Hepatocyte (in vitro differentiated cells): ENCODE measurements around the gene STAMBP. TPM values are rescaled to one million over a fixed set of nuclear protein-coding genes. Genes with fewer than 3 reads are reported as not detected.
A peak's percentile ranks its signal among the peaks of the same experiment; 100 is the strongest.

Experiments
- DNase-seq: peaks from one replicate; pipeline ENCODE4 v3.0.0-alpha.2; 2016; ENCODE audit warnings: low spot score
- H2AFZ ChIP-seq: fragments of 200-600 bp; sonication (generic); 2 replicates; pipeline ENCODE4 v1.6.0; 2016; ENCODE audit warnings: antibody characterized with exemption, mild to moderate bottlenecking
- H3K27ac ChIP-seq: fragments of 200-600 bp; sonication (generic); 2 replicates; pipeline ENCODE4 v1.5.1; 2016; ENCODE audit warnings: mild to moderate bottlenecking
- H3K27me3 ChIP-seq: fragments of 200-600 bp; sonication (generic); 2 replicates; pipeline ENCODE4 v1.6.1; 2016
- H3K36me3 ChIP-seq: fragments of 200-600 bp; sonication (generic); replicated peaks from 2 replicates; pipeline ENCODE4 v1.5.1; 2016; ENCODE audit warnings: low read depth; ENCODE audit not compliant: insufficient read depth
- H3K4me1 ChIP-seq: fragments of 200-600 bp; sonication (generic); 2 replicates; pipeline ENCODE4 v1.5.1; 2016; ENCODE audit warnings: mild to moderate bottlenecking, moderate library complexity; ENCODE audit not compliant: insufficient read depth
- H3K4me2 ChIP-seq: fragments of 200-600 bp; sonication (generic); 2 replicates; pipeline ENCODE4 v1.6.0; 2016
- H3K4me3 ChIP-seq: fragments of 200-600 bp; sonication (generic); 2 replicates; pipeline ENCODE4 v1.5.1; 2016; ENCODE audit warnings: mild to moderate bottlenecking
- H3K79me2 ChIP-seq: fragments of 200-600 bp; sonication (generic); 2 replicates; pipeline ENCODE4 v1.6.0; 2017; ENCODE audit warnings: mild to moderate bottlenecking
- H3K9me2 ChIP-seq: fragments of 200-600 bp; sonication (generic); replicated peaks from 2 replicates; pipeline ENCODE4 v1.6.0; 2017; ENCODE audit warnings: mild to moderate bottlenecking; ENCODE audit not compliant: insufficient read depth
- H3K9me3 ChIP-seq: fragments of 200-600 bp; sonication (generic); 2 replicates; pipeline ENCODE4 v1.5.1; 2016; ENCODE audit warnings: low read depth, mild to moderate bottlenecking
- H4K20me1 ChIP-seq: fragments of 200-600 bp; sonication (generic); 2 replicates; pipeline ENCODE4 v1.6.0; 2016; ENCODE audit warnings: mild to moderate bottlenecking; ENCODE audit not compliant: insufficient read depth, poor library complexity, severe bottlenecking
- EZH2 ChIP-seq: fragments of 200-600 bp; sonication (generic); IDR thresholded peaks from 2 replicates; pipeline ENCODE4 v1.6.1; 2016; ENCODE audit warnings: antibody characterized with exemption, mild to moderate bottlenecking, borderline replicate concordance
- EZH2phosphoT487 ChIP-seq: fragments of 200-600 bp; sonication (generic); IDR thresholded peaks from one replicate; pipeline ENCODE4 v1.6.1; 2018; ENCODE audit warnings: antibody characterized with exemption, mild to moderate bottlenecking, low read depth, moderate library complexity; ENCODE audit not compliant: unreplicated experiment, severe bottlenecking
- WGBS: methylation state at CpG from one replicate; pipeline ENCODE4 v1.1.6; 2016; ENCODE audit warnings: low lambda C conversion rate; ENCODE audit errors: missing lambda C conversion rate; 5-methylcytosine and 5-hydroxymethylcytosine counted together
- polyA plus RNA-seq: library from polyadenylated mRNA; unstranded; fragments of >200 nt; fragmentation: Nextera tagmentation; extraction: Ambion mirVana; gene quantifications from 2 replicates; pipeline ENCODE4 v1.2.1, GENCODE V29; 2016
- total RNA-seq: library from RNA; depleted of rRNA; stranded (reverse); fragments of >200 nt; gene quantifications from 2 replicates; pipeline ENCODE4 v1.2.3, GENCODE V29; 2014
- TF ChIP-seq, protein P1 (sequence below): fragments of 200-600 bp; sonication (generic); IDR thresholded peaks from 2 replicates; pipeline ENCODE4 v1.5.1; 2016; ENCODE audit warnings: antibody characterized with exemption, mild to moderate bottlenecking; ENCODE audit not compliant: poor library complexity

The STAMBP gene
- total and polyA plus RNA-seq, 2 experiments from 2014 or later, result 34.3 to 43.0 TPM

DNA sequence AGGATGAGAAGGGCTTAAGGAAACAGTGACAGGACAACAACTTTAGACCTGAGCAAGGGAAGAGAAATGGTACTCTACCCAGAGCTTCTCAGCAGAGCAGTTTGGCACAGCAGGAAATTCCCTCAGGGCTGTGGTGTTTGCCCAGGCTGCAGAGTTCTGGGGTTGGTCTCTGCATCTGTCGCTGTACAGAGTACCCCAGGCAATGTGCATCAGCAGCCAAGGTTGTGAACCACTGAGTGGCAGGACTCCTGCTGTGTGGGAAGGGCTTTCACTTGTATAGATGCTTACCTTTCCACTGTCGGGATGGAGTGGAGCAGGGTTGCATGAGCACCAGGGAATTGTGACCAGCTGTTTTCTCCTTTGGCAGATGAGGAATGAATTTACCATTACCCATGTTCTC, 21.2 kb downstream of the STAMBP start:
- Histone ChIP-seq H3K36me3 (no peaks in the 10 kb centered on the region), H3K27me3 (no peaks in the 10 kb centered on the region), H3K79me2 (no peaks in the 10 kb centered on the region), H3K27ac (no peak overlapping the region), H3K9me2 (no peaks in the 10 kb centered on the region), H3K9me3 (no peaks in the 10 kb centered on the region), H3K4me1 (no peaks in the 10 kb centered on the region), H4K20me1 (no peaks in the 10 kb centered on the region), H3K4me3 (no peak overlapping the region), H2AFZ (no peak overlapping the region), H3K4me2 (no peak overlapping the region)
- no peak for TF ChIP-seq EZH2
- TF ChIP-seq EZH2phosphoT487, result no peak
- TF ChIP-seq, protein P1, sequence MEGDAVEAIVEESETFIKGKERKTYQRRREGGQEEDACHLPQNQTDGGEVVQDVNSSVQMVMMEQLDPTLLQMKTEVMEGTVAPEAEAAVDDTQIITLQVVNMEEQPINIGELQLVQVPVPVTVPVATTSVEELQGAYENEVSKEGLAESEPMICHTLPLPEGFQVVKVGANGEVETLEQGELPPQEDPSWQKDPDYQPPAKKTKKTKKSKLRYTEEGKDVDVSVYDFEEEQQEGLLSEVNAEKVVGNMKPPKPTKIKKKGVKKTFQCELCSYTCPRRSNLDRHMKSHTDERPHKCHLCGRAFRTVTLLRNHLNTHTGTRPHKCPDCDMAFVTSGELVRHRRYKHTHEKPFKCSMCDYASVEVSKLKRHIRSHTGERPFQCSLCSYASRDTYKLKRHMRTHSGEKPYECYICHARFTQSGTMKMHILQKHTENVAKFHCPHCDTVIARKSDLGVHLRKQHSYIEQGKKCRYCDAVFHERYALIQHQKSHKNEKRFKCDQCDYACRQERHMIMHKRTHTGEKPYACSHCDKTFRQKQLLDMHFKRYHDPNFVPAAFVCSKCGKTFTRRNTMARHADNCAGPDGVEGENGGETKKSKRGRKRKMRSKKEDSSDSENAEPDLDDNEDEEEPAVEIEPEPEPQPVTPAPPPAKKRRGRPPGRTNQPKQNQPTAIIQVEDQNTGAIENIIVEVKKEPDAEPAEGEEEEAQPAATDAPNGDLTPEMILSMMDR, result no peak
- DNase-seq, result no peak
- WGBS, result 93% methylated on average over 2 of the region's 2 CpGs

DNA sequence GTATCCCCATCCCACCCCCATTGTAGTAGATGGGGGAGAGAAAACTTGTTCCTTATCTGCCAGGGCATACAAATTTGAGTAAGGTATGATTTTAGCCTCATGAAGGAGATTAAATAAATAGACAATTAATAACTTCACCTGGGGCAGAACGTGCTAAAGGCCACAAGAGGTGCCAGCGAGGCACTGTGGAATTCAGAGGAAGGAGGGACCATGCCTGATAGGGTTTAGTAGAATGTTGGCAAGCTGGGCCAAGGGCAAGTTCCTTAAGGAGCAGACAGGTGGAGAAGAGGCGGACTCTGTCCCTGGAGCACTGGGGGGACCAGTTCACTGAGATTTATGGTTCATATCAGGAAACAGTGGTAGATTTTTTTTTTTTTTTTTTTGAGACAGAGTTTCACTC, 22.5 kb downstream of the STAMBP start:
- Histone ChIP-seq H3K4me3 (no peak overlapping the region), H3K4me1 (no peaks in the 10 kb centered on the region), H2AFZ (no peak overlapping the region), H3K4me2 (no peak overlapping the region), H3K27ac (no peak overlapping the region), H4K20me1 (no peaks in the 10 kb centered on the region), H3K27me3 (no peaks in the 10 kb centered on the region), H3K9me2 (no peaks in the 10 kb centered on the region), H3K9me3 (no peaks in the 10 kb centered on the region), H3K36me3 (no peaks in the 10 kb centered on the region), H3K79me2 (no peaks in the 10 kb centered on the region)
- WGBS, result 84% methylated on average over 3 of the region's 3 CpGs
- no peak for TF ChIP-seq EZH2
- TF ChIP-seq EZH2phosphoT487, result no peak
- TF ChIP-seq, protein P1, result peak; percentile 13
- no peak for DNase-seq

DNA sequence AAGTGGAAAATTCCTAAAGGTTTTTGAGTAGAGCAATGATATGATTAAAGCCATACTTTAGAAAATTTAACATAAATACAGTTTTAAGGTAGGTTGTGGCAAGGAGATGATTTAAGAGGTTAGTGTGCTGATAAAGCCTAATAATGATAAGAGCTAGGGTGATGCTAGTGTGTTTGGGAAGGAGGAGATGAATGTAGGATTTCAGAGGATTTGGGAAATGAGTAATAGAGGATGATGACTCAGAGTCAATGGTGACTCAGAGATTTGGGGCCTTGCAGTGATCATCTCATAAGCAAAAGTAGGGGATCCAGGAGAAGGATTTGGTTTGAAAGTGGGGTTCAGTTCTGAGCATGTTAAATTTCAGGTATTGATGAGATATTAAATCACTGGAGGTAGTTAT, 23.3 kb downstream of the STAMBP start:
- no peaks in the 10 kb centered on the region for H3K9me3 ChIP-seq
- no peaks in the 10 kb centered on the region for H4K20me1 ChIP-seq
- no peaks in the 10 kb centered on the region for H3K79me2 ChIP-seq
- H2AFZ ChIP-seq, result no peak overlapping the region
- no peak overlapping the region for H3K4me2 ChIP-seq
- no peak overlapping the region for H3K4me3 ChIP-seq
- H3K4me1 ChIP-seq, result no peaks in the 10 kb centered on the region
- H3K36me3 ChIP-seq, result no peaks in the 10 kb centered on the region
- no peaks in the 10 kb centered on the region for H3K27me3 ChIP-seq
- TF ChIP-seq EZH2, result no peak
- no peak for TF ChIP-seq EZH2phosphoT487
- TF ChIP-seq, protein P1, result no peak
- peak; percentile 23 for DNase-seq
- H3K27ac ChIP-seq, result no peak overlapping the region
- H3K9me2 ChIP-seq, result no peaks in the 10 kb centered on the region

DNA sequence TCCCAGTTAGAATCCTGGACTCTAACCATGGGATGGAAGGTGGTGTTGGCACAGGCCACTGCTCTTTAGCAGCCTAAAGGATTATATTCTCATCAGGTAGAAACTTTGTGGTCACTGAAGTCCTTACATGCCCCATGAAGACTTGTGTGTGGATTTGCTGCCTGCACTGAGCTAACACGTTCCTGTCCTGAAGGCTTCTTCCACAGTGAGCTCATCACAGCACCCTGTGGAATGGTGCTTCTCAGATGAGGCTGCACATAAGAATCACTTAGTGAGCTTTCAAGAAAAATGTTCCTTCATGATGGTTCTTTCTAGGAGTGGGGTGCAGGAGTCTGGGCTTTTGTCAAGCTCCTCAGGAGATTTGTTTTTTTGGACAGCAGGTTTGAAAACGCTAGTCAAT, 26.8 kb downstream of the STAMBP start:
- DNase-seq, result no peak
- Histone ChIP-seq H3K27ac (no peak overlapping the region), H3K36me3 (no peaks in the 10 kb centered on the region), H3K27me3 (no peaks in the 10 kb centered on the region), H3K4me2 (no peak overlapping the region), H4K20me1 (no peaks in the 10 kb centered on the region), H2AFZ (no peak overlapping the region), H3K79me2 (no peaks in the 10 kb centered on the region), H3K4me3 (no peak overlapping the region), H3K4me1 (no peaks in the 10 kb centered on the region), H3K9me2 (no peaks in the 10 kb centered on the region), H3K9me3 (no peaks in the 10 kb centered on the region)
- WGBS, result 93% methylated on average over 2 of the region's 2 CpGs
- TF ChIP-seq EZH2phosphoT487 (no peak), EZH2 (no peak)
- TF ChIP-seq, protein P1, result no peak
